BJ (cell line): ENCODE data around the gene TMEM88. TPM values are rescaled to one million over a fixed set of nuclear protein-coding genes. Genes with fewer than 3 reads are reported as not detected.

Experiments
- CTCF ChIA-PET: fragments of 350-600 bp; formaldehyde crosslinking; extraction: SDS; loops from one replicate; lab custom pipeline; 2021; ENCODE audit warnings: antibody characterized with exemption, inconsistent platforms; lab: Yijun Ruan, JAX
- POLR2A ChIA-PET: fragments of 300-600 bp; sonication (Branson Sonifier 250); formaldehyde crosslinking; extraction: SDS; loops from one replicate; lab custom pipeline; 2021; ENCODE audit warnings: antibody characterized with exemption; lab: Charles Lee
- DNase-seq: peaks from one replicate; pipeline ENCODE4 v3.0.0-alpha.2; 2011; ENCODE audit warnings: low read depth
- H3K27me3 ChIP-seq: 2 replicates; pipeline ENCODE4 v1.6.0; 2011; ENCODE audit warnings: low read length; ENCODE audit not compliant: control insufficient read depth, insufficient read depth
- H3K36me3 ChIP-seq: 2 replicates; pipeline ENCODE4 v1.5.1; 2011; ENCODE audit warnings: low read length; ENCODE audit not compliant: control insufficient read depth, insufficient read depth
- H3K4me3 ChIP-seq: 2 replicates; pipeline ENCODE4 v1.5.1; 2011; ENCODE audit warnings: low read depth, mild to moderate bottlenecking, control low read depth, low read length
- polyA plus RNA-seq: library from polyadenylated mRNA; depleted of rRNA; stranded (reverse); fragments of >200 nt; gene quantifications from 2 replicates; pipeline ENCODE4 v1.2.3, GENCODE V29; 2011
- TF ChIP-seq, protein P1 (sequence below): IDR thresholded peaks from 2 replicates; pipeline ENCODE4 v1.5.1; 2011; ENCODE audit warnings: low read depth, mild to moderate bottlenecking, control low read depth, inconsistent platforms, low read length, moderate library complexity; ENCODE audit not compliant: insufficient read depth

TMEM88 gene
- polyA plus RNA-seq, 1 experiment, result 0.29 TPM

DNA sequence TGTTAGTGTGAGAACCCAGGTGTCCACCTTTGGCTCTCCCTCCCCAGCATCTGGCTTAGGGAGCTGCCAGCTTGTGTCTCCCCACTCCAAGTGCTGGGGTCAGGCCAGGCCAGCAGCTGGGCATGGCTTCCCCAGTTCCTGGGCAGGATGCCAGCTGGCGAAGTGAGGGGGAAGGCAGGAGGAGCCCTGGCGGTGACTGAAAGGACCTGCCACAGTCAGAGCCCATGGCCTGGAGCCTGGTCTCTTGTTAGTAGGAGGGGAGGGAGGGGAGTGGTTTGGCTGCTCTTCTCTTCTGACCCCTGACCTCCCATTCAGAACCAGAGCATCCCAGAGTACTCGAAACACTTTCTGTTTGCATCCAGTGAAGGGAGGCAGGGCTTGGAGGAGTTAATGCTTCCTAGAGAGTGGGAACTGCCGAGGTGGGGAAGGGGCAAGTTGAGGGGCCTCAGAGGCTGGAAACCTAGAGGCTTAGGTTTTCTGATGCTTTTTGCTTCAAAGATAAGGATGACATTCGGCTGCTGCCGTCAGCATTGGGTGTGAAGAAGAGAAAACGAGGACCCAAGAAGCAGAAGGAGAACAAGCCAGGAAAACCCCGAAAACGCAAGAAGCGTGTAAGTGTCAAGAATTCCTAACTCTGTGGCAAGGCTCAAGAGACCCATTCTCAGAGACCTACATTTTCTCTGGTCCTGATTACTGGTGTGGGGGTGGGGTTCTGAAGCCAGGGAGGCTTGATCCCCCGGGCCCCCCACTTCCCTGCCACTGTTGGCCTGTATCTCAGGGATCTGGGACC, 34.5 kb downstream of the TMEM88 start:
- H3K27me3 ChIP-seq, result no peaks in the 10 kb centered on the region
- peaks cover 26% of the 10 kb centered on the region for H3K36me3 ChIP-seq
- ChIA-PET CTCF (interaction anchor here (0.8 to 2.7 kb wide), 7 partner anchors 9 to 272 kb away, joined by 3 to 9 read pairs (median 4); partner anchors contain the start of gene RNF227), POLR2A (interaction anchor here (0.6 to 0.7 kb wide), 2 partner anchors 42 to 83 kb away, joined by 3 to 5 read pairs; partner anchors contain the start of genes CNTROB and TRAPPC1)
- no peak overlapping the region for H3K4me3 ChIP-seq
- DNase-seq, result peak; percentile 40
- TF ChIP-seq, protein P1, sequence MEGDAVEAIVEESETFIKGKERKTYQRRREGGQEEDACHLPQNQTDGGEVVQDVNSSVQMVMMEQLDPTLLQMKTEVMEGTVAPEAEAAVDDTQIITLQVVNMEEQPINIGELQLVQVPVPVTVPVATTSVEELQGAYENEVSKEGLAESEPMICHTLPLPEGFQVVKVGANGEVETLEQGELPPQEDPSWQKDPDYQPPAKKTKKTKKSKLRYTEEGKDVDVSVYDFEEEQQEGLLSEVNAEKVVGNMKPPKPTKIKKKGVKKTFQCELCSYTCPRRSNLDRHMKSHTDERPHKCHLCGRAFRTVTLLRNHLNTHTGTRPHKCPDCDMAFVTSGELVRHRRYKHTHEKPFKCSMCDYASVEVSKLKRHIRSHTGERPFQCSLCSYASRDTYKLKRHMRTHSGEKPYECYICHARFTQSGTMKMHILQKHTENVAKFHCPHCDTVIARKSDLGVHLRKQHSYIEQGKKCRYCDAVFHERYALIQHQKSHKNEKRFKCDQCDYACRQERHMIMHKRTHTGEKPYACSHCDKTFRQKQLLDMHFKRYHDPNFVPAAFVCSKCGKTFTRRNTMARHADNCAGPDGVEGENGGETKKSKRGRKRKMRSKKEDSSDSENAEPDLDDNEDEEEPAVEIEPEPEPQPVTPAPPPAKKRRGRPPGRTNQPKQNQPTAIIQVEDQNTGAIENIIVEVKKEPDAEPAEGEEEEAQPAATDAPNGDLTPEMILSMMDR, result peak; percentile 58

DNA sequence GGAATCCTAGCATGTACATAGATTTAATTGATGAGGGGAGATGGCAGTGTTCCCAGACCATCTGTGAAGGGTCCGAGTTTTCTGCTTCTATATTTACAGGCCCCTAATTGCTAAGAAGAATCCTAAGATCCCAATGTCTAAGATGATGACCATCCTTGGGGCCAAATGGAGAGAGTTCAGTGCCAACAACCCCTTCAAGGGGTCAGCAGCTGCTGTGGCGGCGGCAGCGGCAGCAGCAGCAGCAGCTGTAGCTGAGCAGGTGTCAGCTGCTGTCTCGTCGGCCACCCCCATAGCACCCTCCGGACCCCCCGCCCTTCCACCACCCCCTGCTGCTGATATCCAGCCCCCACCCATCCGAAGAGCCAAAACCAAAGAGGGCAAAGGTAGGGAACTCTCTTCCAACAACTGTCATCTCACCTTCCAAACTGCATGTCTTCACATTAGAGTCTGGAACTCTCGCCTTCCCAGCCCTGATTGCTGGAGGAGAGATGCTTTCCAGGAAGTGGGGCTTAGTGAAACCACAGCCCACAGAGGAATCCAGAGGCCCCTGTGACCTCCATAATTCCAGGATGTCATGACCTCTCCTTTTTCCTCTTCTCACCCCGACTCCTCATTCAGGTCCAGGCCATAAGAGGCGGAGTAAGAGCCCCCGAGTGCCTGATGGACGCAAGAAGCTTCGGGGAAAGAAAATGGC, 38.5 kb downstream of the TMEM88 start:
- Histone ChIP-seq H3K4me3 (no peak overlapping the region), H3K36me3 (peaks cover 50% of the 10 kb centered on the region), H3K27me3 (no peaks in the 10 kb centered on the region)
- POLR2A ChIA-PET, result no interaction called here
- TF ChIP-seq, protein P1, result no peak
- no peak for DNase-seq
- CTCF ChIA-PET, result interaction anchor here (0.8 kb wide), 1 partner anchor 19 kb away, joined by 3 read pairs; no protein-coding TSS in a partner anchor

DNA sequence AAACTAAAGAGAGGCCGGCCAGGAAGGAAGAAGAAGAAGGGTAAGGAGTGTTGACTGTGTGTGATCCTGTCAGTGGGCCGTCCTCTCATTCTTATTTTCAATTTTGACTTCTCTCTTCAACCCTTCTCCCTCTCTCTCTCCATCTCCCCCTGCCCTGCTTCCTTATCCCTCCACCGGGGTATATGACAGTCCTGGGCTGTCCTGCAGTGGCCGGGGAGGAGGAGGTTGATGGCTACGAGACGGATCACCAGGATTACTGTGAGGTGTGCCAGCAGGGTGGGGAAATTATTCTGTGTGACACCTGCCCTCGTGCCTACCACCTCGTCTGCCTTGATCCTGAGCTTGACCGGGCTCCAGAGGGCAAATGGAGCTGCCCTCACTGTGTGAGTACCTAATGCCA, 39.4 kb downstream of the TMEM88 start:
- ChIA-PET POLR2A (no interaction called here), CTCF (no interaction called here)
- Histone ChIP-seq H3K36me3 (peaks cover 54% of the 10 kb centered on the region), H3K4me3 (no peak overlapping the region), H3K27me3 (no peaks in the 10 kb centered on the region)
- no peak for DNase-seq
- TF ChIP-seq, protein P1, result no peak

DNA sequence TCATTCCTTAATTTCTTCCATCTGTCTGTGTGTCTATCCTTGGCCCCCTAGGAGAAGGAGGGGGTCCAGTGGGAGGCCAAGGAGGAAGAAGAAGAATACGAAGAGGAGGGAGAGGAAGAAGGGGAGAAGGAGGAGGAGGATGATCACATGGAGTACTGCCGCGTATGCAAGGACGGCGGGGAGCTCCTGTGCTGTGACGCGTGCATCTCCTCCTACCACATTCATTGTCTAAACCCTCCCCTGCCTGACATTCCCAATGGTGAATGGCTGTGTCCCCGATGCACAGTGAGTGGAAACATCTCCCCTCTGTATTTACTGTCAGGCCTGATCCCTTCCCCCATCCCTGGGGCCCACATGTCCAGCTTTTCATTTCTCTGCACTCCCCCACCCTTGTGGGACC, 40.0 kb downstream of the TMEM88 start:
- no peak for DNase-seq
- TF ChIP-seq, protein P1, result no peak
- ChIA-PET POLR2A (no interaction called here), CTCF (no interaction called here)
- peaks cover 58% of the 10 kb centered on the region for H3K36me3 ChIP-seq
- H3K4me3 ChIP-seq, result no peak overlapping the region
- H3K27me3 ChIP-seq, result no peaks in the 10 kb centered on the region

DNA sequence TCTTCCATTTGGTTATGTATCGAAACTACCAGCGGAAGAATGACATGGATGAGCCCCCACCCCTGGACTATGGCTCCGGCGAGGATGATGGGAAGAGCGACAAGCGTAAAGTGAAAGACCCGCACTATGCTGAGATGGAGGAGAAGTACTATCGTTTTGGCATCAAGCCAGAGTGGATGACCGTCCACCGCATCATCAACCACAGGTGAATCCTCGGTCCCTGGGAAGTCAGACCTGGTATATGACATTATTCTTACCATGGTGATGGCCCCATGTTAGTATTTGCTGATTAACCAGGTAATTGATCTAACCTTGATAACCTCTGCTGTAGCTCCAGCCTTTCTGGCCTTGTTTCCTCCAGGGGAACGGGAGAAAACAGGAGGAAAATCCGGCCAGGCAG, 42.2 kb downstream of the TMEM88 start:
- Histone ChIP-seq H3K27me3 (no peaks in the 10 kb centered on the region), H3K4me3 (no peak overlapping the region), H3K36me3 (peaks cover 59% of the 10 kb centered on the region)
- TF ChIP-seq, protein P1, result no peak
- ChIA-PET POLR2A (no interaction called here), CTCF (interaction anchor here (0.8 to 7.5 kb wide), 11 partner anchors 11 to 92 kb away, joined by 3 to 60 read pairs (median 4); partner anchors contain the start of genes CNTROB, CYB5D1, NAA38 and TRAPPC1)
- DNase-seq, result no peak
